H1 (cell line): ENCODE results near the gene GULP1. TPM values are rescaled to one million over a fixed set of nuclear protein-coding genes. Genes with fewer than 3 reads are reported as not detected.

Experiments
- CTCF ChIA-PET: fragments of 300-600 bp; sonication (Branson Sonifier 250); formaldehyde crosslinking; loops from one replicate; lab custom pipeline; 2021; ENCODE audit not compliant: partially characterized antibody; lab: Charles Lee
- POLR2A ChIA-PET: fragments of 300-600 bp; sonication (Branson Sonifier 250); formaldehyde crosslinking; loops from one replicate; lab custom pipeline; 2021; ENCODE audit warnings: inconsistent platforms; ENCODE audit not compliant: partially characterized antibody; lab: Charles Lee
- DNase-seq, 2 experiments: peaks; one replicate each; pipeline versions ENCODE4 v3.0.0 to v3.0.0-alpha.2; 2010 to 2022; ENCODE audit warnings: low spot score in 2 of 2, low read depth in 1 of 2, mixed read lengths in 1 of 2
- FAIRE-seq: peaks from 2 replicates; lab custom pipeline; 2011; peaks lifted over from hg19 to GRCh38; lab: Jason Lieb, UNC
- H2AFZ ChIP-seq: 2 replicates; pipeline ENCODE4 v1.8.1; 2012; ENCODE audit warnings: low read length, inconsistent platforms
- H2AK5ac ChIP-seq: 2 replicates; pipeline ENCODE4 v1.6.1; 2013; ENCODE audit warnings: low read depth, low read length
- H2BK120ac ChIP-seq: replicated peaks from 2 replicates; pipeline ENCODE3; 2013; ENCODE audit warnings: low read depth, low read length, inconsistent platforms
- H2BK12ac ChIP-seq: 2 replicates; pipeline ENCODE4 v1.6.1; 2013; ENCODE audit warnings: low read depth, low read length
- H2BK15ac ChIP-seq: 2 replicates; pipeline ENCODE4 v1.6.1; 2013; ENCODE audit warnings: low read length
- H2BK20ac ChIP-seq: 2 replicates; pipeline ENCODE4 v1.6.1; 2013; ENCODE audit warnings: low read length
- H2BK5ac ChIP-seq: 2 replicates; pipeline ENCODE4 v1.6.1; 2013; ENCODE audit warnings: low read depth, low read length
- H3K14ac ChIP-seq: 2 replicates; pipeline ENCODE4 v1.6.1; 2013; ENCODE audit warnings: inconsistent platforms; ENCODE audit not compliant: insufficient read length
- H3K18ac ChIP-seq: 2 replicates; pipeline ENCODE4 v1.6.1; 2013; ENCODE audit warnings: low read length; ENCODE audit errors: extremely low read depth
- H3K23ac ChIP-seq: 2 replicates; pipeline ENCODE4 v1.6.1; 2013; ENCODE audit warnings: inconsistent platforms; ENCODE audit not compliant: insufficient read length
- H3K23me2 ChIP-seq: 2 replicates; pipeline ENCODE4 v1.6.1; 2013; ENCODE audit warnings: low read depth, low read length
- H3K27ac ChIP-seq: 2 replicates; pipeline ENCODE4 v1.6.1; 2011; ENCODE audit warnings: low read depth, low read length, inconsistent platforms
- H3K27me3 ChIP-seq, 4 experiments: replicated peaks in 1 of 4; 1 replicate in 1 of 4; 2 replicates in 3 of 4; pipeline versions ENCODE4 v1.6.1 to v1.8.1; 2011 to 2013; ENCODE audit warnings: low read length in 3 of 4, mild to moderate bottlenecking in 3 of 4, inconsistent platforms in 2 of 4, mixed read lengths in 2 of 4, moderate library complexity in 1 of 4; ENCODE audit not compliant: control insufficient read depth in 3 of 4, insufficient read depth in 3 of 4; ENCODE audit errors: extremely low read depth in 1 of 4
- H3K36me3 ChIP-seq, 4 experiments: 2 replicates each; pipeline versions ENCODE4 v1.6.1 to v1.8.1; 2011 to 2013; ENCODE audit warnings: mild to moderate bottlenecking in 4 of 4, low read length in 3 of 4, moderate library complexity in 2 of 4, control low read depth in 1 of 4, inconsistent platforms in 1 of 4; ENCODE audit not compliant: insufficient read depth in 4 of 4, control insufficient read depth in 2 of 4
- H3K4ac ChIP-seq: replicated peaks from 2 replicates; pipeline ENCODE3; 2013; ENCODE audit warnings: low read length, low read depth, mixed read lengths, inconsistent platforms; ENCODE audit not compliant: insufficient read length
- H3K4me1 ChIP-seq, 4 experiments: replicated peaks in 1 of 4; 1 replicate in 1 of 4; 2 replicates in 3 of 4; pipeline versions ENCODE4 v1.6.1 to v1.8.1; 2011 to 2013; ENCODE audit warnings: low read length in 3 of 4, inconsistent platforms in 2 of 4, mixed read lengths in 1 of 4; ENCODE audit not compliant: insufficient read depth in 4 of 4, control insufficient read depth in 3 of 4
- H3K4me2 ChIP-seq, 2 experiments: 2 replicates each; pipeline versions ENCODE4 v1.6.1 to v1.8.1; 2011 to 2013; ENCODE audit warnings: low read depth in 2 of 2, low read length in 2 of 2, control low read depth in 1 of 2, inconsistent platforms in 1 of 2, mild to moderate bottlenecking in 1 of 2; ENCODE audit not compliant: insufficient read depth in 1 of 2
- H3K4me3 ChIP-seq, 4 experiments: fragments of 200-600, 300-600 bp in 1 of 4; sonication (generic), shearing (Covaris generic), sonication (Bioruptor Twin) in 1 of 4; 2 replicates each; pipeline versions ENCODE4 v1.5.1 to v1.8.1; 2011 to 2016; ENCODE audit warnings: low read length in 4 of 4, low read depth in 3 of 4, control low read depth in 2 of 4, inconsistent platforms in 2 of 4, mild to moderate bottlenecking in 2 of 4, mixed read lengths in 1 of 4, moderate library complexity in 1 of 4; ENCODE audit not compliant: insufficient read depth in 2 of 4; ENCODE audit errors: extremely low read depth in 1 of 4
- H3K56ac ChIP-seq: replicated peaks from 2 replicates; pipeline ENCODE3; 2013; ENCODE audit warnings: low read depth, mild to moderate bottlenecking, mixed read lengths, low read length, inconsistent platforms; ENCODE audit not compliant: insufficient read length
- H3K79me1 ChIP-seq: 2 replicates; pipeline ENCODE4 v1.6.1; 2013; ENCODE audit warnings: low read depth, low read length, control low read depth
- H3K79me2 ChIP-seq, 2 experiments: 2 replicates each; pipeline versions ENCODE4 v1.6.1 to v1.8.1; 2012 to 2013; ENCODE audit warnings: low read length in 2 of 2, mild to moderate bottlenecking in 2 of 2, inconsistent platforms in 1 of 2; ENCODE audit not compliant: insufficient read depth in 2 of 2, control insufficient read depth in 1 of 2
- H3K9ac ChIP-seq, 4 experiments: replicated peaks in 1 of 4; 1 replicate in 1 of 4; 2 replicates in 3 of 4; pipeline versions ENCODE4 v1.6.1 to v1.8.1; 2011 to 2013; ENCODE audit warnings: low read depth in 3 of 4, low read length in 3 of 4, control low read depth in 2 of 4, mild to moderate bottlenecking in 2 of 4, moderate library complexity in 2 of 4, inconsistent platforms in 1 of 4; ENCODE audit errors: extremely low read depth in 1 of 4
- H3K9me3 ChIP-seq, 2 experiments: 2 replicates each; pipeline versions ENCODE4 v1.6.1 to v1.8.1; 2012 to 2013; ENCODE audit warnings: mild to moderate bottlenecking in 2 of 2, moderate library complexity in 2 of 2, control low read depth in 1 of 2, inconsistent platforms in 1 of 2, low read depth in 1 of 2, low read length in 1 of 2, mixed read lengths in 1 of 2; ENCODE audit not compliant: insufficient read depth in 2 of 2
- H4K20me1 ChIP-seq, 2 experiments: replicated peaks in 1 of 2; 2 replicates each; pipeline versions ENCODE3 to v1.8.1; 2011 to 2013; ENCODE audit warnings: inconsistent platforms in 2 of 2, low read length in 2 of 2, mild to moderate bottlenecking in 1 of 2; ENCODE audit not compliant: insufficient read depth in 2 of 2, control insufficient read depth in 1 of 2
- H4K5ac ChIP-seq: 2 replicates; pipeline ENCODE4 v1.6.1; 2013; ENCODE audit warnings: low read length, low read depth, mixed read lengths, inconsistent platforms; ENCODE audit not compliant: insufficient read length
- H4K8ac ChIP-seq: 2 replicates; pipeline ENCODE4 v1.8.0; 2013; ENCODE audit warnings: mild to moderate bottlenecking, moderate library complexity, low read length, inconsistent platforms; ENCODE audit not compliant: insufficient read depth; ENCODE audit errors: extremely low read depth
- H4K91ac ChIP-seq: replicated peaks from 2 replicates; pipeline ENCODE3; 2013; ENCODE audit warnings: low read length, mixed read lengths, inconsistent platforms; ENCODE audit not compliant: insufficient read length
- BCL11A ChIP-seq, 2 experiments: IDR thresholded peaks; one replicate each; pipeline ENCODE4 v1.6.1; 2011; ENCODE audit warnings: low read depth in 2 of 2, low read length in 2 of 2, mild to moderate bottlenecking in 2 of 2
- CHD1 ChIP-seq: IDR thresholded peaks from 2 replicates; pipeline ENCODE4 v1.6.1; 2012; ENCODE audit warnings: low read depth, low read length, improper control_type of control experiment
- CREB1 ChIP-seq: IDR thresholded peaks from 2 replicates; pipeline ENCODE4 v1.6.1; 2012; ENCODE audit warnings: inconsistent platforms
- CTCF ChIP-seq, 3 experiments: IDR thresholded peaks; 1 replicate in 2 of 3; 2 replicates in 1 of 3; pipeline versions ENCODE4 v1.5.1 to v1.6.1; 2011; ENCODE audit warnings: low read length in 3 of 3, mild to moderate bottlenecking in 3 of 3, inconsistent platforms in 2 of 3, low read depth in 1 of 3, moderate library complexity in 1 of 3; ENCODE audit not compliant: insufficient read depth in 1 of 3; ENCODE audit errors: control extremely low read depth in 1 of 3
- SP2 ChIP-seq: IDR thresholded peaks from 2 replicates; pipeline ENCODE4 v1.6.1; 2012; ENCODE audit warnings: mild to moderate bottlenecking, low read length, inconsistent platforms
- TCF12 ChIP-seq: IDR thresholded peaks from 2 replicates; pipeline ENCODE4 v1.6.1; 2011; ENCODE audit warnings: low read depth, mild to moderate bottlenecking, low read length
- WGBS, 2 experiments: shearing (Covaris generic) in 1 of 2; methylation state at CpG; one replicate each; pipeline versions ENCODE4 v1.1.6 to v1.1.7; 2013 to 2015; ENCODE audit warnings: low lambda C conversion rate in 2 of 2, mixed read lengths in 2 of 2, inconsistent platforms in 1 of 2, low coverage in 1 of 2, missing lambda C conversion rate in 1 of 2; ENCODE audit not compliant: insufficient replicate concordance in 2 of 2, insufficient coverage in 1 of 2, insufficient read length in 1 of 2; ENCODE audit errors: extremely low coverage in 1 of 2, missing lambda C conversion rate in 1 of 2; 5-methylcytosine and 5-hydroxymethylcytosine counted together
- polyA plus RNA-seq, 7 experiments: library from polyadenylated mRNA; depleted of rRNA in 3 of 7; stranded (reverse) in 5 of 7; unstranded in 2 of 7; fragments of >200 nt in 5 of 7; fragments of 200-250 nt in 2 of 7; gene quantifications; 1 replicate in 5 of 7; 2 replicates in 1 of 7; 4 replicates in 1 of 7; pipeline versions ENCODE4 v1.2.1 to v1.2.3, GENCODE V29; 2011 to 2013; ENCODE audit warnings: missing spikeins in 2 of 7, mixed read lengths in 2 of 7
- total RNA-seq: library from RNA; stranded (reverse); fragmentation: NEBNext Ultra II Directional; extraction: Animal tissue kit (Norgen Biotek cat#: 25700); gene quantifications from 2 replicates; pipeline ENCODE4 v1.2.1, GENCODE V29; 2021

GULP1 gene
- total and polyA plus RNA-seq, 2 of the 8 experiments (the other 6 are each of a cell fraction or from before 2014, with no cell fraction given) = 69.7 to 139 TPM

DNA sequence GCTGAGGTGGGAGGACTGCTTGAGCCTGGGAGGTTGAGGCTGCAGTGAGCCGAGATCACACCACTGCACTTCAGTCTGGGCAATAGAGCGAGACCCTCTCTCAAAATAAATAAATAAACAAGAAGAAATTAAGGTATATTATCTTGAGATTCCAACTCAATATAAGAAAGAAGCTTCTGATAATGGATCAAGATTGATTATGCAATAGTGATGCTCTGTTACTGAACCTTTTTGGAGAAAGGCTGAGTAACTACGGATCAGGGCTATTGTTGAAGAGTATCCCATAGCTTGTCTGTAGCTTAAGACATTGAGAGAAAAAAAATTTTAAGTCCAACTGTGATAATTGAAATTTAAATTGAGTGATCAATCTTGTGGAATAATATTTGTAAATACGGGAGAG lies 17.7 kb downstream of the GULP1 start:
- H3K9me3 ChIP-seq = peaks cover 0 to 4% of the 10 kb centered on the region in 2 experiments; a peak in 2 of 4 replicates
- H3K36me3 ChIP-seq = peaks cover 0 to 4% (median 0%) of the 10 kb centered on the region in 4 experiments; a peak in 2 of 8 replicates
- H4K20me1 ChIP-seq = peaks cover 0 to 2% of the 10 kb centered on the region in 2 experiments
- H4K8ac ChIP-seq = no peak overlapping the region
- no peak overlapping the region for H3K27ac ChIP-seq
- H3K56ac ChIP-seq = no peak overlapping the region
- H3K27me3 ChIP-seq = no peaks in the 10 kb centered on the region
- H3K4me3 ChIP-seq = no peak overlapping the region
- POLR2A ChIA-PET = interaction anchor here (1.3 to 3.9 kb wide), 5 partner anchors 8 to 23 kb away, joined by 3 to 29 read pairs (median 7); partner anchors contain the start of gene GULP1
- 89% methylated on average over 4 of the region's 4 CpGs; no CpG with 5 or more reads in 1 of the 2 experiments for WGBS, 2 experiments
- no peak overlapping the region for H2BK12ac ChIP-seq
- H4K5ac ChIP-seq = no peak overlapping the region
- FAIRE-seq = no peak
- no peak for TF ChIP-seq CHD1
- TF ChIP-seq CREB1 = no peak
- TF ChIP-seq SP2 = no peak
- TF ChIP-seq TCF12 = no peak
- no peak for TF ChIP-seq CTCF (IDR thresholded peaks at IDR 0.05; ENCODE audit: control extremely low read depth in 1 of 3, insufficient read depth in 1 of 3, low read depth in 1 of 3, low read length in 3 of 3)
- no peak for TF ChIP-seq BCL11A (IDR thresholded peaks at IDR 0.05; ENCODE audit: low read depth in 2 of 2, low read length in 2 of 2)
- H3K23me2 ChIP-seq = no peaks in the 10 kb centered on the region
- H2AFZ ChIP-seq = no peak overlapping the region
- H2BK5ac ChIP-seq = no peak overlapping the region
- H3K23ac ChIP-seq = no peak overlapping the region
- no peak overlapping the region for H3K4me2 ChIP-seq
- H2AK5ac ChIP-seq = no peak overlapping the region
- CTCF ChIA-PET = interaction anchor here (0.9 to 4.0 kb wide), 4 partner anchors 10 to 58 kb away, joined by 3 to 22 read pairs (median 4); partner anchors contain the start of gene GULP1
- H2BK20ac ChIP-seq = no peak overlapping the region
- H2BK15ac ChIP-seq = no peak overlapping the region
- H3K9ac ChIP-seq = no peak overlapping the region
- H3K14ac ChIP-seq = no peak overlapping the region
- H3K18ac ChIP-seq = no peak overlapping the region
- H3K4me1 ChIP-seq = peaks cover 2 to 16% (median 12%) of the 10 kb centered on the region in 4 experiments; a peak in 6 of 7 replicates
- no peak overlapping the region for H4K91ac ChIP-seq
- H3K79me1 ChIP-seq = peaks cover 3% of the 10 kb centered on the region; the same call in 1 of the 2 replicates
- no peak for DNase-seq
- no peak overlapping the region for H2BK120ac ChIP-seq
- peaks cover 26 to 100% of the 10 kb centered on the region in 2 experiments for H3K79me2 ChIP-seq
- no peak overlapping the region for H3K4ac ChIP-seq
